ENCODE data around the gene ZNF324B.
"Not testable (repeated sequence)": the region's sequence is repeated elsewhere in the genome, so short reads cannot be mapped to it uniquely, and the experiment has no call there.

Gene ZNF324B

GRCh38 chr19:58483776-58484175 lies 32.4 kb downstream of the ZNF324B start:
- DNase-seq (ENCODE audit: low read depth, low spot score): no peak
- TF ChIP-seq SUZ12 (IDR thresholded peaks at IDR 0.05; ENCODE audit: extremely low read depth, insufficient read depth, insufficient read length) (no peak), YY1 (IDR thresholded peaks at IDR 0.05; ENCODE audit: insufficient read depth, insufficient read length) (no peak), ZNF274 (IDR thresholded peaks at IDR 0.05; ENCODE audit: low read depth, low read length) (no peak)
- Histone ChIP-seq H3K9me3 (ENCODE audit: insufficient read depth, low read length) (no peaks in the 10 kb centered on the region), H3K9ac (ENCODE audit: insufficient read length, low read depth) (no peak overlapping the region), H3K36me3 (ENCODE audit: insufficient read depth, insufficient read length, low read length) (peaks cover 11% of the 10 kb centered on the region), H3K4me3 (ENCODE audit: insufficient read length, low read depth) (no peak overlapping the region), H3K27me3 (ENCODE audit: insufficient read depth, insufficient read length) (no peaks in the 10 kb centered on the region), H3K4me1 (ENCODE audit: insufficient read depth, insufficient read length) (no peaks in the 10 kb centered on the region)

DNA sequence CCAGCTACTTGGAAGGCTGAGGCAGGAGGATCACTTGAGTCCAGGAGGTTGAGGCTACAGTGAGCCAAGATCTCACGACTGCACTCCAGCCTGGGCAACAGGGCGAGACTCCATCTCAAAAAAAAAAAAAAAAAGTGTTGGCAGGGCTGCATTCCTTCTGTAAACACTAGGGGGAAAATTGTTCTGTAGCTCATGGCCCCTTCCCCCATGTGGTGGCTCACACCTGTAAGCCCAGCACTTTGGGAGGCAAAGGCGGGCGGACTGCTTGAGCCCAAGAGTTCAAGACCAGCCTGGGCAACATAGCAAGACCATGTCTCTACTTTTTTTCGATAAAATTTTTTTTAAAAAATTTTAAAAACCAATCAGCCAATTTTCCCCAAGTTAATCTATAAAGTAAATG lies 32.9 kb downstream of the ZNF324B start:
- not testable (repeated sequence) for DNase-seq (ENCODE audit: low read depth, low spot score); H3K9ac ChIP-seq (ENCODE audit: insufficient read length, low read depth); H3K36me3 ChIP-seq (ENCODE audit: insufficient read depth, insufficient read length, low read length); H3K4me3 ChIP-seq (ENCODE audit: insufficient read length, low read depth); H3K4me1 ChIP-seq (ENCODE audit: insufficient read depth, insufficient read length); H3K27me3 ChIP-seq (ENCODE audit: insufficient read depth, insufficient read length); H3K9me3 ChIP-seq (ENCODE audit: insufficient read depth, low read length)

DNA sequence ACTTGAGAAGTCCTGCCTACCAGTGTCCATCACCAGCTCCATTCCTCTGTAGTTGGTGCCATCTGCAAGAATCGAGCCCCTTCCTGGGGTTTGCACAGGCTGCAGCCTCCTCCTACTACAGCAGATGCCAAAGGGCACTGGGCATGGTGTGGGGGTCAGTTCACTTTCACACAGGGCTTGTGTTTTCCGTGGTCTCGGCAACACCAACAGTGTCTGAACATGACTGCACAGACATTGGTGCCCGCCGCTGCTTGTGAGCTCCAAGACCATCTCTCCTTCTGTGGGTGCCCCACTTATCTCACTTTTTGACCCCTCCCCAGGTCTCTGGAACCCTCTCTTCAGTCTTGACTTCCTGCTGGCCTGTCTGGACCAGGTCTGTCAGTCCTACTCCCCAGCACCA lies 40.0 kb downstream of the ZNF324B start:
- Histone ChIP-seq H3K4me1 (ENCODE audit: insufficient read depth, insufficient read length) (no peaks in the 10 kb centered on the region), H3K36me3 (ENCODE audit: insufficient read depth, insufficient read length, low read length) (no peaks in the 10 kb centered on the region), H3K27me3 (ENCODE audit: insufficient read depth, insufficient read length) (no peaks in the 10 kb centered on the region), H3K9ac (ENCODE audit: insufficient read length, low read depth) (no peak overlapping the region), H3K9me3 (ENCODE audit: insufficient read depth, low read length) (no peaks in the 10 kb centered on the region), H3K4me3 (ENCODE audit: insufficient read length, low read depth) (no peak overlapping the region)
- DNase-seq (ENCODE audit: low read depth, low spot score): no peak
- TF ChIP-seq SUZ12 (IDR thresholded peaks at IDR 0.05; ENCODE audit: extremely low read depth, insufficient read depth, insufficient read length) (no peak), YY1 (IDR thresholded peaks at IDR 0.05; ENCODE audit: insufficient read depth, insufficient read length) (no peak), ZNF274 (IDR thresholded peaks at IDR 0.05; ENCODE audit: low read depth, low read length) (no peak)

DNA sequence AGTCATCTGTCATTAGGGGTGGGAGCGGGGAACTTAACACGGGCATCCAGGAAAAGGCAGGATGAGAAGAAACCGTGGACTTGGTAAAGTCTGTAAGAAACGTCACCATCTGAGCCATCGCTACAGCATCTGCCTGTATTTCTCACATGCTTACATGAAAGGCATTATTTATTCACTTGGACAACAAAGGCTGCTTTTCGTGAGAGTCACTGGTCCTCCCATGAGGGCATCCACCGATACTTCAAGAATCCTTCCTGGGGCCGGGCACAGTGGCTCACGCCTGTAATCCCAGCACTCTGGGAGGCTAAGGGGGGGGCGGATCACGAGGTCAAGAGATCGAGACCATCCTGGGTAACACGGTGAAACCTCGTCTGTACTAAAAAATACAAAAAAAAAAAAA lies 40.8 kb downstream of the ZNF324B start:
- TF ChIP-seq YY1 (IDR thresholded peaks at IDR 0.05; ENCODE audit: insufficient read depth, insufficient read length): no peak
- no peak for TF ChIP-seq SUZ12 (IDR thresholded peaks at IDR 0.05; ENCODE audit: extremely low read depth, insufficient read depth, insufficient read length)
- TF ChIP-seq ZNF274 (IDR thresholded peaks at IDR 0.05; ENCODE audit: low read depth, low read length): no peak
- no peaks in the 10 kb centered on the region for H3K27me3 ChIP-seq (ENCODE audit: insufficient read depth, insufficient read length)
- no peak for DNase-seq (ENCODE audit: low read depth, low spot score)
- no peak overlapping the region for H3K9ac ChIP-seq (ENCODE audit: insufficient read length, low read depth)
- no peaks in the 10 kb centered on the region for H3K4me1 ChIP-seq (ENCODE audit: insufficient read depth, insufficient read length)
- H3K36me3 ChIP-seq (ENCODE audit: insufficient read depth, insufficient read length, low read length): no peaks in the 10 kb centered on the region
- no peak overlapping the region for H3K4me3 ChIP-seq (ENCODE audit: insufficient read length, low read depth)
- H3K9me3 ChIP-seq (ENCODE audit: insufficient read depth, low read length): no peaks in the 10 kb centered on the region

DNA sequence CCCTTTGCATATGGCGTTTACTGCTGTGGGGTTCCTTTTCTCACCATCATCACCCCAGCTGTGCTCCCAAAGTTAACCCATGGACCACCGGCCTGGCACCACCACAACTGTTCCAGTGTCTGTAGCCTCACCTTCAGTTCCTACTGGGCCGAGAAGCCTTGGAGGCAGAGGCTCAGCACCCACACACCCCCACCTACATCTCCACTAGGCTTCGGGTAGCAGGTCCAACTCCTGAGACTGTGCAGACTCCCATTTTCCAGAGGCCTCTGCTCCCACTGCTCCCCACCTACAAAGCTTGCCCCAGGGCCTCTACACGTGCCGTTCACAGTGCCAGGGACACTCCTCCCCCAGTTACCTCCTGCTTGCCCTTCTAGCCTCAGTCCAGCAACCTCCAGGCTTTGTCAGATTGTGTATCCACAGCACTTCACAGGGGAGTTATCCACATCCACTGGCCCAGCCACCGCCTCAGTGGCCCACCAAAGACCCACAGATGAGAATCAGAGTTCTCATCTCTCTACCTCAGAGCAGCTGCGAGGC lies 46.3 kb downstream of the ZNF324B start:
- DNase-seq (ENCODE audit: low read depth, low spot score): no peak
- Histone ChIP-seq H3K4me1 (ENCODE audit: insufficient read depth, insufficient read length) (peaks cover 5% of the 10 kb centered on the region), H3K27me3 (ENCODE audit: insufficient read depth, insufficient read length) (no peaks in the 10 kb centered on the region), H3K9ac (ENCODE audit: insufficient read length, low read depth) (no peak overlapping the region), H3K36me3 (ENCODE audit: insufficient read depth, insufficient read length, low read length) (no peaks in the 10 kb centered on the region), H3K9me3 (ENCODE audit: insufficient read depth, low read length) (no peaks in the 10 kb centered on the region; the same call in 1 of the 2 replicates), H3K4me3 (ENCODE audit: insufficient read length, low read depth) (no peak overlapping the region)
- TF ChIP-seq ZNF274 (IDR thresholded peaks at IDR 0.05; ENCODE audit: low read depth, low read length): no peak
- TF ChIP-seq SUZ12 (IDR thresholded peaks at IDR 0.05; ENCODE audit: extremely low read depth, insufficient read depth, insufficient read length): no peak
- no peak for TF ChIP-seq YY1 (IDR thresholded peaks at IDR 0.05; ENCODE audit: insufficient read depth, insufficient read length)

GRCh38 chr19:58498316-58499020 lies 47.0 kb downstream of the ZNF324B start:
- no peak for TF ChIP-seq SUZ12 (IDR thresholded peaks at IDR 0.05; ENCODE audit: extremely low read depth, insufficient read depth, insufficient read length)
- H3K27me3 ChIP-seq (ENCODE audit: insufficient read depth, insufficient read length): no peaks in the 10 kb centered on the region
- DNase-seq (ENCODE audit: low read depth, low spot score): no peak
- H3K4me1 ChIP-seq (ENCODE audit: insufficient read depth, insufficient read length): peaks cover 5% of the 10 kb centered on the region
- no peaks in the 10 kb centered on the region for H3K36me3 ChIP-seq (ENCODE audit: insufficient read depth, insufficient read length, low read length)
- H3K9me3 ChIP-seq (ENCODE audit: insufficient read depth, low read length): no peaks in the 10 kb centered on the region; the same call in 1 of the 2 replicates
- peak overlapping the region; percentile 49 for H3K4me3 ChIP-seq (ENCODE audit: insufficient read length, low read depth)
- peak overlapping the region; percentile 88 for H3K9ac ChIP-seq (ENCODE audit: insufficient read length, low read depth)

DNA sequence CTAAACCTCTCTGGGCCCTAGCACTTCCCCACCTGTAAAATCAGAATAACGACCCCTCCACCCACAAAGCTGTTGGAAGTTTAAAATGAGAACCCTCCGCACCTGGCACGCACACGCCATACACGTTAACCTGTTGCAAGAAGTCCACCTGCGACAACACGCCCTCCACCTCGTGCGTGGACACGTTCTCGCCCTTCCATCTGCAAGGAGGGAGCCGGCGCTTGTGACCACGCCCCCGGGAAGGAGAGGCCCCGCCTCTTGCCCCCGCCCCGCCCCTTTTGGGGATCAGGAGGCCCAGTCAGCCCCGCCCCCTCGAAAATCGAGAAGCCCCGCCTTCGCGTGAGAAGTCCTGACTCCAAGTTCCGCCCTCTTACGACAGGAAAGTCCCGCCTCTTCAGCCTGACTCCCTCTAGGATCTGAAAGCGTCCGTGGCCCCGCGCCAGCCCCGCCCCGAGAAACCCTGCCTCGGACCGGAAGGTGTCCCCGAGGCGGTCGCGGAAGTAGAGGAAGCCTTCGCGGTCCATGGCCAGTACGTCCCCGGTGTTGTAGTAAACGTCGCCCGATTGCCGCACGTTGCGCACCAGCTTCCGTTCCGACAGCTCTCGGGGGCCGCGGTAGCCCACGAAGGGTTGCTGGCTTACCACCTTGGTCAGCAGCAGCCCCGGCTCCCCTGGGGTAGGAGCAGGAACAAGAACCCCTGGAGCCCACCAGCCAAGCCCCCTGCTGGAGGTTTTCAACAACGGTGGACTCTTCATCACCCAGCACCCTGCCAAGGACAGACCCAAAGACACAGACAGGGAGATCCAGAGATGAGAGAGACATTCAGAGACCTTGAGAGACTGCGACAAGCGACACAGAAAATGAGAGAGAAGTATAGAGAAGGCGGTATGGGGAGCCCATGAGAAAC lies 47.9 kb downstream of the ZNF324B start:
- Histone ChIP-seq H3K9me3 (ENCODE audit: insufficient read depth, low read length) (no peaks in the 10 kb centered on the region; the same call in 1 of the 2 replicates), H3K9ac (ENCODE audit: insufficient read length, low read depth) (peak overlapping the region; percentile 88), H3K4me3 (ENCODE audit: insufficient read length, low read depth) (peak overlapping the region; percentile 59), H3K36me3 (ENCODE audit: insufficient read depth, insufficient read length, low read length) (no peaks in the 10 kb centered on the region), H3K27me3 (ENCODE audit: insufficient read depth, insufficient read length) (no peaks in the 10 kb centered on the region), H3K4me1 (ENCODE audit: insufficient read depth, insufficient read length) (peaks cover 5% of the 10 kb centered on the region)
- peak; percentile 95 for DNase-seq (ENCODE audit: low read depth, low spot score)
- no peak for TF ChIP-seq YY1 (IDR thresholded peaks at IDR 0.05; ENCODE audit: insufficient read depth, insufficient read length)
- TF ChIP-seq ZNF274 (IDR thresholded peaks at IDR 0.05; ENCODE audit: low read depth, low read length): no peak
- TF ChIP-seq SUZ12 (IDR thresholded peaks at IDR 0.05; ENCODE audit: extremely low read depth, insufficient read depth, insufficient read length): no peak
